ENCODE measurements around the gene DCTN2.
"Not testable (repeated sequence)": the region's sequence is repeated elsewhere in the genome, so short reads cannot be mapped to it uniquely, and the experiment has no call there.

The DCTN2 gene

GRCh38 chr12:57546438-57547287 lies at the start of gene DCTN2:
Gene DCTN2, minus strand, starts transcription at chr12:57547192. Its CDS starts 129 bp downstream, at chr12:57547063.
- DNase-seq = peak; percentile 96

GRCh38 chr12:57593187-57593586 lies 46.2 kb upstream of the DCTN2 start:
- no peak for DNase-seq

- DNase-seq = no peak
These were observed 45.7 kb upstream of the DCTN2 start for GRCh38 chr12:57592551-57593165.

- DNase-seq = no peak
These were observed 44.9 kb upstream of the DCTN2 start for GRCh38 chr12:57591782-57592325.

- peak; percentile 82 for DNase-seq
These were observed 44.1 kb upstream of the DCTN2 start, which contains the start of gene PIP4K2C for GRCh38 chr12:57590864-57591781. Gene PIP4K2C, plus strand, starts transcription at chr12:57591192. Its CDS starts 98 bp downstream, at chr12:57591290.

- no peak for DNase-seq
These were observed 43.5 kb upstream of the DCTN2 start for GRCh38 chr12:57590479-57590863.

GRCh38 chr12:57588951-57589610 lies 42.1 kb upstream of the DCTN2 start:
- not testable (repeated sequence) for DNase-seq

- no peak for DNase-seq
These were observed 39.9 kb upstream of the DCTN2 start for GRCh38 chr12:57586832-57587429.

- no peak for DNase-seq
These were observed 39.1 kb upstream of the DCTN2 start for GRCh38 chr12:57586128-57586527.

GRCh38 chr12:57585156-57585555 lies 38.2 kb upstream of the DCTN2 start:
- DNase-seq = no peak

GRCh38 chr12:57584690-57585089 lies 37.7 kb upstream of the DCTN2 start:
- DNase-seq = no peak

- DNase-seq = no peak
These were observed 37.1 kb upstream of the DCTN2 start for GRCh38 chr12:57584050-57584449.

GRCh38 chr12:57583008-57583831 lies 36.2 kb upstream of the DCTN2 start:
- peak; percentile 76 for DNase-seq

GRCh38 chr12:57582440-57582839 lies 35.4 kb upstream of the DCTN2 start:
- DNase-seq = no peak

GRCh38 chr12:57581802-57582201 lies 34.8 kb upstream of the DCTN2 start:
- DNase-seq = no peak

GRCh38 chr12:57580466-57580795 lies 33.4 kb upstream of the DCTN2 start:
- DNase-seq = no peak

GRCh38 chr12:57579677-57580465 lies 32.9 kb upstream of the DCTN2 start:
- DNase-seq = no peak

GRCh38 chr12:57579011-57579410 lies 32.0 kb upstream of the DCTN2 start:
- no peak for DNase-seq

- no peak for DNase-seq
These were observed 31.2 kb upstream of the DCTN2 start for GRCh38 chr12:57577981-57578758.

All from CD4-positive, alpha-beta T cell treated with Interferon gamma for 1 hour (primary cell).